Panc1 (cell line): Measurements from ENCODE around the gene CDH23. TPM values are rescaled to one million over a fixed set of nuclear protein-coding genes. Genes with fewer than 3 reads are reported as not detected.

Experiments
- ATAC-seq: fragments of 200-7000 bp; cut with Tn5 transposase; 2 replicates; pipeline ENCODE4 v1.9.1; 2020; ENCODE audit warnings: mild to moderate bottlenecking, moderate library complexity
- BruUV-seq: library from RNA; stranded (reverse); fragments of 400-500 nt; replicated peaks from 2 replicates; lab custom pipeline; 2021; lab: Mats Ljungman, UMichigan
- CTCF ChIA-PET: fragments of 300-600 bp; sonication (Branson Sonifier 250); formaldehyde crosslinking; loops from one replicate; lab custom pipeline; 2022; ENCODE audit warnings: antibody characterized with exemption; lab: Charles Lee
- POLR2A ChIA-PET: fragments of 300-600 bp; sonication (Branson Sonifier 250); formaldehyde crosslinking; loops from one replicate; lab custom pipeline; 2022; ENCODE audit warnings: antibody characterized with exemption; lab: Charles Lee
- DNase-seq: peaks from one replicate; pipeline ENCODE4 v3.0.0-alpha.2; 2010; ENCODE audit warnings: low read depth, low spot score
- H3K27ac ChIP-seq: 2 replicates; pipeline ENCODE4 v1.5.1; 2011; ENCODE audit warnings: mild to moderate bottlenecking, low read length, inconsistent platforms
- H3K27me3 ChIP-seq: fragments of 200-500 bp; sonication (Bioruptor generic); 2 replicates; pipeline ENCODE4 v1.6.0; 2014; ENCODE audit warnings: low read length, inconsistent platforms; ENCODE audit not compliant: control insufficient read depth, insufficient read depth
- H3K36me3 ChIP-seq: fragments of 200-500 bp; sonication (Bioruptor generic); 2 replicates; pipeline ENCODE4 v1.5.1; 2014; ENCODE audit warnings: inconsistent platforms, mild to moderate bottlenecking, low read length, moderate library complexity; ENCODE audit not compliant: control insufficient read depth, insufficient read depth
- H3K4me1 ChIP-seq: 2 replicates; pipeline ENCODE4 v1.5.1; 2011; ENCODE audit warnings: inconsistent platforms, mild to moderate bottlenecking, low read length, moderate library complexity; ENCODE audit not compliant: control insufficient read depth, insufficient read depth
- H3K4me3 ChIP-seq, 2 experiments: 2 replicates each; pipeline ENCODE4 v1.5.1; 2011 to 2012; ENCODE audit warnings: low read depth in 2 of 2, low read length in 2 of 2, mild to moderate bottlenecking in 2 of 2, inconsistent platforms in 1 of 2, moderate library complexity in 1 of 2
- H3K9me3 ChIP-seq: fragments of 200-500 bp; sonication (Bioruptor generic); 2 replicates; pipeline ENCODE4 v1.5.1; 2014; ENCODE audit warnings: low read depth, mild to moderate bottlenecking, inconsistent platforms, low read length, moderate library complexity; ENCODE audit not compliant: control insufficient read depth, insufficient read depth
- POLR2AphosphoS5 ChIP-seq: IDR thresholded peaks from 2 replicates; pipeline ENCODE4 v1.6.1; 2012; ENCODE audit warnings: mild to moderate bottlenecking, low read depth, low read length, moderate library complexity
- SIN3A ChIP-seq: IDR thresholded peaks from 2 replicates; pipeline ENCODE4 v1.6.1; 2012; ENCODE audit warnings: low read depth, mild to moderate bottlenecking, low read length, moderate library complexity, borderline replicate concordance; ENCODE audit not compliant: insufficient read depth
- TCF7L2 ChIP-seq: IDR thresholded peaks from 2 replicates; pipeline ENCODE4 v1.6.1; 2011; ENCODE audit warnings: mild to moderate bottlenecking, low read depth, low read length, inconsistent platforms
- in situ Hi-C: cut with HindIII; loops from 2 replicates; pipeline ENCODE4 v1.10.0; 2016; ENCODE audit warnings: low sequenced_read_pairs, low pct_unique_long_range_greater_than_20kb
- intact Hi-C: fragments of 100-400 bp; cut with micrococcal nuclease; formaldehyde crosslinking; loops from one replicate; pipeline ENCODE4 v1.10.0; 2022; ENCODE audit not compliant: unreplicated experiment
- total RNA-seq: library from RNA; stranded (reverse); gene quantifications from one replicate; pipeline ENCODE4 v1.2.1, GENCODE V29; 2021; ENCODE audit not compliant: unreplicated experiment
- TF ChIP-seq, protein P1 (sequence below): fragments of 450-650 bp; IDR thresholded peaks from 2 replicates; pipeline ENCODE4 v1.5.1; 2017; ENCODE audit warnings: mild to moderate bottlenecking
- TF ChIP-seq, protein P2 (sequence below), 2 experiments: IDR thresholded peaks; 2 replicates each; pipeline ENCODE4 v1.6.1; 2011 to 2012; ENCODE audit warnings: low read depth in 2 of 2, control low read depth in 1 of 2, low read length in 1 of 2, mild to moderate bottlenecking in 1 of 2, moderate library complexity in 1 of 2; ENCODE audit not compliant: insufficient read depth in 1 of 2

CDH23 gene
- total RNA-seq, 1 experiment from 2014 or later: 2.7 TPM

DNA sequence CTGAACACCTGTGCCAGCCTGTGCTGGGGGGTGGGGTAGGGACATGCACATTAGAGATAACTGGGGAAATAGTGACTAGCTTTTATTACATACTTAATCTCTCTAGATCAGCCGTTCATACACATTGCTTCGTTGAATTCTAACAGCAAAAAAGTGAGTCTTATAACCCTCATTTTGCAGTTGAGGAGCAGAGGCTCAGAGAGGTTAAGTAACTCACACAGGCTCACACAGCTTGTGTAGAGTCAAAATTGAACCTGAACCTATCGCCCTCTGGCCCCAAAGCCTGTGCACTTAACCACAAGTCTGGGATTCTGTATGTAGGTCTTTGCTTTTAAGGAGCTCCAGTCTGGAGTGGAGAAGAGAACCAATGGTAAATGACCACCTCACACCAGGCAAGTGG lies 59.9 kb downstream of the CDH23 start:
- Histone ChIP-seq H3K27me3 (peaks cover 12% of the 10 kb centered on the region), H3K27ac (no peak overlapping the region), H3K4me1 (no peaks in the 10 kb centered on the region), H3K4me3 (no peak overlapping the region), H3K36me3 (no peaks in the 10 kb centered on the region), H3K9me3 (no peaks in the 10 kb centered on the region)
- ATAC-seq: no peak
- DNase-seq: no peak
- CTCF ChIA-PET: interaction anchor here (1.0 kb wide), 1 partner anchor 60 kb away, joined by 3 read pairs; the partner anchor contains the start of gene CDH23
- intact Hi-C loops (no loop called here), in situ Hi-C loops (no loop called here)
- TF ChIP-seq, protein P1, sequence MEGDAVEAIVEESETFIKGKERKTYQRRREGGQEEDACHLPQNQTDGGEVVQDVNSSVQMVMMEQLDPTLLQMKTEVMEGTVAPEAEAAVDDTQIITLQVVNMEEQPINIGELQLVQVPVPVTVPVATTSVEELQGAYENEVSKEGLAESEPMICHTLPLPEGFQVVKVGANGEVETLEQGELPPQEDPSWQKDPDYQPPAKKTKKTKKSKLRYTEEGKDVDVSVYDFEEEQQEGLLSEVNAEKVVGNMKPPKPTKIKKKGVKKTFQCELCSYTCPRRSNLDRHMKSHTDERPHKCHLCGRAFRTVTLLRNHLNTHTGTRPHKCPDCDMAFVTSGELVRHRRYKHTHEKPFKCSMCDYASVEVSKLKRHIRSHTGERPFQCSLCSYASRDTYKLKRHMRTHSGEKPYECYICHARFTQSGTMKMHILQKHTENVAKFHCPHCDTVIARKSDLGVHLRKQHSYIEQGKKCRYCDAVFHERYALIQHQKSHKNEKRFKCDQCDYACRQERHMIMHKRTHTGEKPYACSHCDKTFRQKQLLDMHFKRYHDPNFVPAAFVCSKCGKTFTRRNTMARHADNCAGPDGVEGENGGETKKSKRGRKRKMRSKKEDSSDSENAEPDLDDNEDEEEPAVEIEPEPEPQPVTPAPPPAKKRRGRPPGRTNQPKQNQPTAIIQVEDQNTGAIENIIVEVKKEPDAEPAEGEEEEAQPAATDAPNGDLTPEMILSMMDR: no peak
- TF ChIP-seq POLR2AphosphoS5: no peak
- POLR2A ChIA-PET: no interaction called here
- no TSS peak for BruUV-seq

DNA sequence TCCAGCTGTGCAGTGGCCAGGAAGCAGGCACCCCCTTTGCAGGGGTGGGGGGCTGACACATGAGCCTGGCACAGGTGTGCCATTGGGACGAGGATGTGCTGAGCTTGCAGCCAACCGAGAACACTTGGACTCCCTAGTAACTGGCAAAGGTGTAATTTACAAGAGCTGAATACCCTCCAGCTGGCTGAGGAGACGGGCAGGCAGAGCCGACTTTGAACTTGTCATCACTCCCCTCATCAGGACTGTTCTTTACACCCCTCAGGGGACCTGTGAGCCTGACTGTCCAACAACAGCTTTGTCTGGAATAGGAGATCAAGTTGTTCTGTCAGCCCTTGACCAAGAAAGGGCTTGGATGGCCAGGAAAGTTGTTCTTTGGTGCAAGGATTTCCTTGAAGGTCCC lies 61.2 kb downstream of the CDH23 start:
- no peak for TF ChIP-seq TCF7L2
- no peak for TF ChIP-seq SIN3A
- TF ChIP-seq, protein P1: no peak
- TF ChIP-seq POLR2AphosphoS5: no peak
- TF ChIP-seq, protein P2, sequence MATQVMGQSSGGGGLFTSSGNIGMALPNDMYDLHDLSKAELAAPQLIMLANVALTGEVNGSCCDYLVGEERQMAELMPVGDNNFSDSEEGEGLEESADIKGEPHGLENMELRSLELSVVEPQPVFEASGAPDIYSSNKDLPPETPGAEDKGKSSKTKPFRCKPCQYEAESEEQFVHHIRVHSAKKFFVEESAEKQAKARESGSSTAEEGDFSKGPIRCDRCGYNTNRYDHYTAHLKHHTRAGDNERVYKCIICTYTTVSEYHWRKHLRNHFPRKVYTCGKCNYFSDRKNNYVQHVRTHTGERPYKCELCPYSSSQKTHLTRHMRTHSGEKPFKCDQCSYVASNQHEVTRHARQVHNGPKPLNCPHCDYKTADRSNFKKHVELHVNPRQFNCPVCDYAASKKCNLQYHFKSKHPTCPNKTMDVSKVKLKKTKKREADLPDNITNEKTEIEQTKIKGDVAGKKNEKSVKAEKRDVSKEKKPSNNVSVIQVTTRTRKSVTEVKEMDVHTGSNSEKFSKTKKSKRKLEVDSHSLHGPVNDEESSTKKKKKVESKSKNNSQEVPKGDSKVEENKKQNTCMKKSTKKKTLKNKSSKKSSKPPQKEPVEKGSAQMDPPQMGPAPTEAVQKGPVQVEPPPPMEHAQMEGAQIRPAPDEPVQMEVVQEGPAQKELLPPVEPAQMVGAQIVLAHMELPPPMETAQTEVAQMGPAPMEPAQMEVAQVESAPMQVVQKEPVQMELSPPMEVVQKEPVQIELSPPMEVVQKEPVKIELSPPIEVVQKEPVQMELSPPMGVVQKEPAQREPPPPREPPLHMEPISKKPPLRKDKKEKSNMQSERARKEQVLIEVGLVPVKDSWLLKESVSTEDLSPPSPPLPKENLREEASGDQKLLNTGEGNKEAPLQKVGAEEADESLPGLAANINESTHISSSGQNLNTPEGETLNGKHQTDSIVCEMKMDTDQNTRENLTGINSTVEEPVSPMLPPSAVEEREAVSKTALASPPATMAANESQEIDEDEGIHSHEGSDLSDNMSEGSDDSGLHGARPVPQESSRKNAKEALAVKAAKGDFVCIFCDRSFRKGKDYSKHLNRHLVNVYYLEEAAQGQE (IDR thresholded peaks at IDR 0.05; ENCODE audit: insufficient read depth in 1 of 2, low read depth in 2 of 2, low read length in 1 of 2): no peak
- Histone ChIP-seq H3K27me3 (peaks cover 12% of the 10 kb centered on the region), H3K27ac (no peak overlapping the region), H3K36me3 (no peaks in the 10 kb centered on the region), H3K9me3 (no peaks in the 10 kb centered on the region), H3K4me1 (no peaks in the 10 kb centered on the region), H3K4me3 (no peak overlapping the region)
- ChIA-PET CTCF (interaction anchor here (0.6 kb wide), 1 partner anchor 76 kb away, joined by 4 read pairs; no protein-coding TSS in a partner anchor), POLR2A (no interaction called here)
- BruUV-seq: no TSS peak
- DNase-seq (no peak), ATAC-seq (no peak)
- intact Hi-C loops: no loop called here
- in situ Hi-C loops: no loop called here
